OCI-LY3 (cell line): Measurements from ENCODE around the gene UBE4A.
A peak's percentile ranks its signal among the peaks of the same experiment; 100 is the strongest.

Experiments used
- H2AFZ ChIP-seq: fragments of 200-600, 300-600 bp; shearing (Covaris generic); 2 replicates; pipeline ENCODE4 v1.6.0; 2014; ENCODE audit warnings: antibody characterized with exemption, low read depth, low read length
- H3K27ac ChIP-seq: fragments of 200-600, 300-600 bp; sonication (generic); 2 replicates; pipeline ENCODE4 v1.5.1; 2014; ENCODE audit warnings: mild to moderate bottlenecking, low read length, moderate library complexity, mixed read lengths
- H3K27me3 ChIP-seq: fragments of 200-600, 300-600 bp; sonication (generic); 2 replicates; pipeline ENCODE4 v1.6.1; 2014; ENCODE audit warnings: low read depth, low read length, mixed read lengths
- H3K36me3 ChIP-seq: fragments of 200-600, 300-600 bp; sonication (generic); replicated peaks from 2 replicates; pipeline ENCODE3; 2014; ENCODE audit warnings: low read depth, low read length, mixed read lengths
- H3K4me1 ChIP-seq: fragments of 300-600, 200-600 bp; sonication (generic); 2 replicates; pipeline ENCODE4 v1.6.1; 2014; ENCODE audit warnings: low read length, mixed read lengths
- H3K4me2 ChIP-seq: fragments of 200-600, 300-600 bp; sonication (generic); 2 replicates; pipeline ENCODE4 v1.6.1; 2014; ENCODE audit warnings: low read length, mixed read lengths
- H3K4me3 ChIP-seq: fragments of 300-600, 200-600 bp; sonication (generic); 2 replicates; pipeline ENCODE4 v1.5.1; 2014; ENCODE audit warnings: antibody characterized with exemption, mild to moderate bottlenecking, low read length, moderate library complexity
- H3K79me2 ChIP-seq: fragments of 300-600, 200-600 bp; shearing (Covaris generic); 2 replicates; pipeline ENCODE4 v1.6.1; 2014; ENCODE audit warnings: mild to moderate bottlenecking, low read length, mixed read lengths
- H3K9ac ChIP-seq: fragments of 300-600, 200-600 bp; shearing (Covaris generic); 2 replicates; pipeline ENCODE4 v1.6.0; 2014; ENCODE audit warnings: mild to moderate bottlenecking, low read length, moderate library complexity
- H3K9me3 ChIP-seq: fragments of 200-600, 300-600 bp; shearing (Covaris generic); 2 replicates; pipeline ENCODE4 v1.6.1; 2014; ENCODE audit warnings: low read length, mixed read lengths; ENCODE audit not compliant: insufficient read depth
- H4K20me1 ChIP-seq: fragments of 200-600, 300-600 bp; sonication (generic); 2 replicates; pipeline ENCODE4 v1.6.1; 2016; ENCODE audit warnings: low read length, mixed read lengths; ENCODE audit not compliant: insufficient read depth
- CTCF ChIP-seq: fragments of 200-600, 300-600 bp; sonication (generic); IDR thresholded peaks from 2 replicates; pipeline ENCODE4 v1.5.1; 2014; ENCODE audit warnings: antibody characterized with exemption, low read length, low read depth
- EZH2phosphoT487 ChIP-seq: fragments of 200-600 bp; shearing (Covaris generic); IDR thresholded peaks from 2 replicates; pipeline ENCODE4 v1.6.1; 2018; ENCODE audit warnings: antibody characterized with exemption, mixed run types, low read depth

Gene UBE4A

GRCh38 chr11:118349475-118349874 lies 9.9 kb upstream of the UBE4A start:
- peaks cover 31% of the 10 kb centered on the region for H3K27me3 ChIP-seq
- no peaks in the 10 kb centered on the region for H4K20me1 ChIP-seq
- H3K4me3 ChIP-seq: no peak overlapping the region
- no peaks in the 10 kb centered on the region for H3K79me2 ChIP-seq
- no peak overlapping the region for H3K9ac ChIP-seq
- H2AFZ ChIP-seq: no peak overlapping the region
- peaks cover 3% of the 10 kb centered on the region; the same call in 1 of the 2 replicates for H3K4me1 ChIP-seq
- no peaks in the 10 kb centered on the region for H3K9me3 ChIP-seq
- no peak for TF ChIP-seq CTCF
- TF ChIP-seq EZH2phosphoT487: no peak
- H3K27ac ChIP-seq: no peak overlapping the region
- H3K36me3 ChIP-seq: no peaks in the 10 kb centered on the region
- H3K4me2 ChIP-seq: peak overlapping the region; percentile 9; the same call in 1 of the 2 replicates

- peaks cover 3% of the 10 kb centered on the region; the same call in 1 of the 2 replicates for H3K4me1 ChIP-seq
- H3K36me3 ChIP-seq: no peaks in the 10 kb centered on the region
- H3K9ac ChIP-seq: no peak overlapping the region
- H3K9me3 ChIP-seq: no peaks in the 10 kb centered on the region
- TF ChIP-seq EZH2phosphoT487 (no peak), CTCF (peak; percentile 80)
- H3K27me3 ChIP-seq: peaks cover 27% of the 10 kb centered on the region
- no peaks in the 10 kb centered on the region for H4K20me1 ChIP-seq
- no peak overlapping the region for H3K27ac ChIP-seq
- H3K4me3 ChIP-seq: peak overlapping the region; percentile 39; the same call in 1 of the 2 replicates
- H2AFZ ChIP-seq: no peak overlapping the region
- peak overlapping the region; percentile 45 for H3K4me2 ChIP-seq
- H3K79me2 ChIP-seq: no peaks in the 10 kb centered on the region
Observed at GRCh38 chr11:118353084-118353710, 6.2 kb upstream of the UBE4A start.

GRCh38 chr11:118358071-118358470 lies 1.3 kb upstream of the UBE4A start:
- no peaks in the 10 kb centered on the region for H3K36me3 ChIP-seq
- H3K27me3 ChIP-seq: no peaks in the 10 kb centered on the region
- H3K4me1 ChIP-seq: peaks cover 16% of the 10 kb centered on the region
- H3K4me3 ChIP-seq: no peak overlapping the region
- H3K79me2 ChIP-seq: peaks cover 36% of the 10 kb centered on the region
- H3K27ac ChIP-seq: no peak overlapping the region
- no peaks in the 10 kb centered on the region for H3K9me3 ChIP-seq
- no peaks in the 10 kb centered on the region for H4K20me1 ChIP-seq
- H3K9ac ChIP-seq: no peak overlapping the region
- 0 out of 2 replicates have a peak overlapping the region, but pooled peaks have one; percentile 36 for H2AFZ ChIP-seq
- TF ChIP-seq CTCF (no peak), EZH2phosphoT487 (no peak)
- no peak overlapping the region for H3K4me2 ChIP-seq

GRCh38 chr11:118364956-118365615 lies 5.7 kb downstream of the UBE4A start:
- peaks cover 21% of the 10 kb centered on the region for H3K36me3 ChIP-seq
- H3K79me2 ChIP-seq: peaks cover 40% of the 10 kb centered on the region
- H3K9ac ChIP-seq: no peak overlapping the region
- H3K9me3 ChIP-seq: no peaks in the 10 kb centered on the region
- H3K27me3 ChIP-seq: no peaks in the 10 kb centered on the region
- H2AFZ ChIP-seq: no peak overlapping the region
- no peak for TF ChIP-seq CTCF
- no peak for TF ChIP-seq EZH2phosphoT487
- H3K27ac ChIP-seq: no peak overlapping the region
- H3K4me2 ChIP-seq: no peak overlapping the region
- no peak overlapping the region for H3K4me3 ChIP-seq
- peaks cover 8% of the 10 kb centered on the region; the same call in 1 of the 2 replicates for H3K4me1 ChIP-seq
- H4K20me1 ChIP-seq: no peaks in the 10 kb centered on the region
